Testis (tissue), 2 donors: ENCODE results near the gene PPOX.

ENCODE experiments used
- CTCF ChIP-seq, 3 experiments: fragments of 450-650 bp in 2 of 3; fragments of 200-600 bp in 1 of 3; sonication (generic) in 1 of 3; IDR thresholded peaks; one replicate each; pipeline ENCODE4 v1.5.1; 2016 to 2019; ENCODE audit warnings: antibody characterized with exemption in 3 of 3, mild to moderate bottlenecking in 2 of 3, moderate library complexity in 1 of 3
- POLR2A ChIP-seq: fragments of 450-650 bp; IDR thresholded peaks from one replicate; pipeline ENCODE4 v1.6.1; 2017; ENCODE audit warnings: antibody characterized with exemption, mild to moderate bottlenecking, moderate library complexity

GRCh38 chr1:161166669-161167548, 683 bp downstream of the PPOX start:
- TF ChIP-seq CTCF (IDR thresholded peaks at IDR 0.05) = no peak
- TF ChIP-seq POLR2A = no peak
